Measurements from ENCODE around the gene ELOVL7.
"Not testable (repeated sequence)": the region's sequence is repeated elsewhere in the genome, so short reads cannot be mapped to it uniquely, and the experiment has no call there.

The ELOVL7 gene

GRCh38 chr5:60843936-60844905 is at the start of gene ELOVL7:
Gene ELOVL7 (minus strand): TSS chr5:60844269. CDS start chr5:60787397, 56,872 bp downstream.
- peak; percentile 14 for DNase-seq

- no peak for DNase-seq
These were observed 49.5 kb upstream of the ELOVL7 start for GRCh38 chr5:60893521-60893920.

- DNase-seq = no peak
These were observed 47.6 kb upstream of the ELOVL7 start for GRCh38 chr5:60891667-60892066.

DNA sequence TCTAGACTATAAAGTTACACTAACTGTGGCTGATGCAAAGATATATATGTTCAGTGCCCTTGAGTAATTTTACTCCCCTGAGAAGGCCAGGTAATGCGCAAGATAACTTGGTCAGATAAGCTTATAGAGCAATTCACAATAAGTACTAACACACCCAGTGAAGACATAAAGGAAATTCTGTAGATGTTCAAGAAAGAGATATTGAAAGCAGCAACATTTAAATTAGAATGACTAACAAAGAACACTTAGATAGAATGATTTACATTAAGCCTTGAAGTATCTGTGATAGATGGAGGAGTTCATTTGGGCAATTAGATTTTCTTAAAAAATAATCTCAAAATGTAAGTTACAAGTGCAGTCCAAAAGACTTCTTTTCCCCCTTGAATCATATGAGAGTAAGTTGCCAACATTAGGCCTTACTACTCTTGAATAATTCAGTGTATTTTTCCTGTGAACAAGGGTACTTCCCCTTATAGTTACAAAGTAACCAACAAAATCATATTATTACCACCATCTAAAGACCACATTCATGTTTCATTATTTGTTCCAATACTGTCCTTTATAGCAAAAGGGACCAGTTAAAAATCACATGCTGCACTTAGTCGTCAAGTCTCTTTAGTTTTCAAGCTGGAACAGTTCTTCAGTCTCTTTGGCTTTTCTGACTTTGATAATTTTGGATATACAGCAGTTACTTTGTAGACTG is 44.4 kb upstream of the ELOVL7 start:
- DNase-seq = no peak

DNA sequence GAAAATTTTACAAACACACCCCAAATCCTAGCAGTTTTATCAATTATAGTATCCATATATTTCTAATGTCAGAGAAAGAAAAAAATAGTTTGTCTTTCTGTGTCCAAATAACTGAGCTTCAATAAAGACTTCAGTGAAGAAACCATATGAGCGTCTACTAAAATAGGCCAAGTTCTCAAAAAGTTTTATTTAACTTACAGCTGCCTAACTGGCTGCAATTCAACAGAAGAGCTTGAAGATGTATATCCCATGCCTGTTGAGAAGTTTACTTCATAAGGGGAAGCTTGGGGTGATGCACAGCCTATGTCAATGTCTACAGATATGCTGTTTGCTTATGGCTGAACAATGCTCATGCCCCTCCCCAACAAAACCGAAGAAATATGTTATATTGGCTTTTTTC is 43.7 kb upstream of the ELOVL7 start:
- DNase-seq = no peak

DNA sequence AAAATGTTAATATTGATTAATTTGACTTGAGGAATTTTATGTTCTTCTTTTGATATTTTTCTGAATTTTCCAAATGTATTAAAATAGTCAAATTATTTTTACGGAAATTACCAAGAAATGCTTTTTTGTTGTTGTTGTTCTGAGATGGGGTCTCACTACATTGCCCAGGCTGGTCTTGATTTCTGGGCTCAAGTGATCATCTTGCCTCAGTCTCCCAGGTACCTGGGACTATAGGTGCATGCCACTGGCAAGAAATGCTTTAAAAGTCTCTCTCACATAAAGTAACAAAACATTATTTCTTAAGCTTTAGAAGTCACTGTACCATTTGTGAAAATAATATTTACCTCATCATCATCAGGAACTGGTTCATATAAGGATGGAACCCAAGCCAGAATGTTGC is 43.0 kb upstream of the ELOVL7 start:
- DNase-seq = no peak

DNA sequence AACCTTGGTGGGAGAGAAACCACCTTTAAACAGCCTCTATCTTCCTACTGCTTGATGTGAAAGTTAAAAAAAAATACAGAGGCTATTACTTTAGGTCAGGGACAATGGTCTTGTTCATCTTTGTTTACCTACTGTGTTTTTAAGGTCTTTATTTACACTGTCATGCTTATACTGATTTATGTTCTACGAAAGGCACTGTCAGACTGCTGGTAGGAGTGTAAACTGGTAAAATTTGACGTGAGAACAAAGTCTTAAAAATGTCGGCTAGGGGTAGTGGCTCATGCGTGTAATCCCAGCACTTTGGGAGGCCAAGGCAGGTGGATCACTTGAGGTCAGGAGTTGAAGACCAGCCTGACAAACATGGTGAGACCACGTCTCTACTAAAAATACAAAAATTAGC is 42.1 kb upstream of the ELOVL7 start:
- DNase-seq = no peak

DNA sequence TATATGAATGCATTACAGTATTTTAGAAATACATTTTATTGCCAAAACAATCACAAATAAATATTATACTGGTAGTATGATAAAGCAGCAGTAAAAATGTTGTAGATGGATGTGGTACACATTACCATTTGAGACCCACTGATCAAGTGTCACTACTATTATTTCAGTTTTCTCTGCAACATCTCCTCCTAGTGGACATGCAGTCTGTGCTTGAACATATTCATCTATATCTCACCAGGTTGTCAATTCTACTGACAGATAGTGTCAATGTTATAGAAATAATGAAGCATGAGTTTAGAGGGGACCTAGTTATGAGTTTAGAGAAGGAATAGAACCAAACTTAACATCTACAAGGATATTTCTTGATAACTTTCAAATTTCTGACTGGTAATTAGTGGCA is 39.2 kb upstream of the ELOVL7 start:
- DNase-seq = no peak

DNA sequence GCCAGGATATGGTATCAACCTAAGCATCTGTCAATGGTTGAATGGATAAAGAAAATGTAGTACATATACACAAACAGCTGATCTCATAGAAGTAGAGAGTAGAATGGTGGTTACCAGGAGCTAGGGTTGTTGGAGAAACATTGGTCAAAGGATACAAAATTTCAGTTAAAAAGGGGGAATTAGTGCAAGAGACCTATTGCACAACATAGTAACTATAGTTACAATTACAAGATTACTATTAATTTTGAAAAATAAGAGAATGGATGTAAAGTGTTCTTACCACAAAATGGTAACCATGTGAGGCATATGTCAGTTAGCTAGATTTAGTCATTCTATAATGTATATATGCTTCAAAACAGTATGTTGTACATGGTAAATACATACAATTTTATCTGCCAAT is 28.8 kb upstream of the ELOVL7 start:
- no peak for DNase-seq

DNA sequence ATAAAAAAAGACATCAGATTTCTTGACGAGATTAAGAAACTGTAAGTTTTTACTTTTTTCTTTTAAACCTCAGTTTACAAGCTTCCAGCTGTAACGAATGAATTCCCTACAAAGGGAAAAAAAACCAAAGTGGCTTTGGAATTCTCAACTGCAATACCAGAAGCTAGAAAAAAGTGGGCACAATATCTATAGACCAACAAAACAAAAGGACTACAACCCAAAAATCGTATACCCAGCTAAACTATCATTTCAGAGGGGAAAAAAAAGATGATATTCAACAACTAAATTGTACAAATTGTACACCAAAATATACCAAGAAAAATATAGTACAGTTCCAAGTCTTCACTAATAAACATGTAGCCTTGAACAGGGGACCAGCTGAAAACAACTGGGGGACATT is 26.8 kb upstream of the ELOVL7 start:
- no peak for DNase-seq

GRCh38 chr5:60860572-60860971 is 16.5 kb upstream of the ELOVL7 start:
- DNase-seq = not testable (repeated sequence)

DNA sequence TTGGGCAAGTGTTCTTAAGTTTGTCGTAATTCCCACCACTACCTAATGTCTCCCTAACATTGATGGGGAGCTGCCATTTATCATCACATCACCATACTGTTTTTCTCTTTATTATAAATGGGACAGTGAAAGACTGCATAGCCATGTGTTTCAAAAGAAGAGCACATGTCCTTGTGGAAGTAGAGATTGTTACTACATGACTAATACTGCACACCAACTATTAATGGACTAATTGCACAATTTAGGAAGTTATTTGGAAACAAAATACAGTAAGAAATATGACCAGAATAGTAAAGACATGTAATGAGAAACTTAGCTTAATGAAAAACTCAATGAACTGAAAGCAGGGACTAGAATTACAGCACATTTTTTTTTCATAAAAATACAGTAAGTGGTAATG is 12.0 kb upstream of the ELOVL7 start:
- DNase-seq = no peak

GRCh38 chr5:60852940-60853339 is 8.9 kb upstream of the ELOVL7 start:
- no peak for DNase-seq

DNA sequence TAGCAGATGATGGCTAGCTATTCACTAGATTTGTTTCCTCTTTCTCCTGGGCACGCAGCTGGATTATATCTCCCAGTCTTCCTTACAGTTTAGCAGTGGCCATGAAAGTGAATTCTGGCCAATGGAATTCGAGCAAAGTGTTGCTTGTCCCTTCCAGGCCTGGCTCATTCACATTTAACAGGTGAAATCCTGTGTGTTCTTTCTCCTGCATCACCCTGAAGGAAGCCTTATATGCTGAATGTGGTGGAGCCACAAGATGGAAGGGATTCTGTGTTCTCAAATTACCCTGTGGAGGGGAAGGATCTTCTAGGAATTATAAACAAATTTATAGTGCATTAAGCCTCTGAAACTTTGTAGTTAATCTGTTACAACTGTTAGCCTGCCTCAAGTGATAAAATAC is 8.2 kb upstream of the ELOVL7 start:
- no peak for DNase-seq

DNA sequence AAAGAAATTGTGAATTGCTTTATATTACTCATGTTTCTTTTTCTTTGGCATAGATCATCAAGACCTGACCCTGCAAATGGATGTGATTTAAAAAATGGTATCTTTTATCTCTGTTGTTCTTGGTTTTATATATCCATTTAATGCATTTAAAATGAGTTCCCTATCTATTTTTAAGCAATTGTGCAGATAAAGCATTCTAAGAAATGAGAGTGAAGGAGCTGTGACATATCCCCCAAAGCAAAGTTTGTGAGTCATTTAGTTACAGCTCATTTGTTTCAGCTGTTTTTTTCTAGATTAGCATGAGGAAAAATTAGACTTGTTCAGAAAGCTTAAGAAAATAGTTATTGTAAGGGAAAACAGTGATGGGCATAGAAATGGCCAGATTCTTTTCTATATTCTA is 7.6 kb upstream of the ELOVL7 start:
- DNase-seq = no peak

DNA sequence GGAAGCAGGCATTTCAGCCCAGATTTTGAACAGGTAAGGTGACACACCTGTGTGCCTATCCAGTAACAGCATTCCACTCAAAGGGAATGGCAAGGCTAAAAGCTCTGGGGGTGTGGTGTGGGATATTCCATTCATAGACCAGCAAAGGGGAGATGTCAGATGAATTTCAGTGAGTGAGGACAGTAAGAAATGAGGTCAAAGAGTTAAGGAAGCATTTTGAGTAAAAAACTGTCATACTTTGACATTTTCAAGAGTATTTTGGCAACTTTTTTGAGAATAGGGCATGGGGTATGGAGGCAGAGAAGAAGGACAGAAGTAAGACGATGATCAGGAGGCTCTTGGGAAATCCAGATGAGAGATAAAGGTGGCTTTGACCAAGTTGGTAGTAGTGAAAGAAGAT is 2.2 kb upstream of the ELOVL7 start:
- no peak for DNase-seq

DNA sequence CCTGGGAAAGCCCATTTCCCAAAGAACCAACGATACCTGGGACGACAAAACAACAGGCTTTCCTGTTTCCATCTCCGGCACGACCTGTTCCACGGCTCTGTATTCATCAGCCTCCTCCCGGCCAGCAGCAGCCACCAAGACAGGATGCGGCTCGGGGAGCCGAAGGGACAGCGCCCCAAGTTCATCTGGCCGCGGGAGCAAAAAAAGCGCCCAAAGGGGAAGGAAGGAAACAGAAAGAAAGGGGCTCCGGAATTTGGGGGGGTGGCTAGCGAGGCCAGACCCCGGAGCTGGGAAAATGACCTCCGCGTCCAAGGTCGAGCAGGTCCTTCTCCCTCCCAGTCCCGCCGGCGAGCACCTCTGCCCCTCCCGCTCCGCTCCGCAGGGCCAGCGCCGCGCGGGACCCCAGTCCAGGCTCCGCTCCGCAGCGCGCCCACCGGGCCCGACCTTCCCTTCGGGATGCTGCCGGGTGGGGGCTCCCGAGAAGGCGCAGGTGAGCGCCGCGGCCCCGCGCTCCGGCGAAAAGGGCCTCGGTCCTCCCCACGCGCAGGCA is 608 bp downstream of the ELOVL7 start:
- no peak for DNase-seq

DNA sequence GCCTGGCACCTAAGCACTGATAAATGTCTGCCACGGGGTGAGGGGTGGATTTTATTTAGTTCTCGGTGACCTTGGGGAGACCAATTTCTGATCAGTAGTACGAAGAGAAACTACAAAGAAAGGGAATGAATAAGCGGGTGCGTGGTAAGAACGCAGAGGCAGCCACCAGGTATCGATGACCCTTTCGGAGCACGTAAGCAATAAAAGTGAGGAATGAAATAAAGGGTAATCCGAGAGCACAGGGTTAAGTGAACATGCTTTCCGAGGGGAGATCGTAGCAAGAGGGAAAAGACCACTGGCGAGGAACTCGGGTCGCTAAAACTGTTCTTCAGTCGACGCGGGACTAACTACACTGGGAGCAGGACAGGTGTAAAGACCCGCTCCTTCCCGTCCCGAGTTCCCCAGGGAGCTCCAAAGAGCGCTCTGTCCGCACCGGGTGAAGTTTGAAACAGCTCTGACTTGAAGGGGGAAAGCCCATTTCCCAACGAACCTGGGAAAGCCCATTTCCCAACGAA is 1.1 kb downstream of the ELOVL7 start:
- no peak for DNase-seq

GRCh38 chr5:60841361-60841760 is 2.7 kb downstream of the ELOVL7 start:
- DNase-seq = no peak

- no peak for DNase-seq
These were observed 7.9 kb downstream of the ELOVL7 start for GRCh38 chr5:60836131-60836530.

- no peak for DNase-seq
These were observed 8.5 kb downstream of the ELOVL7 start for GRCh38 chr5:60835554-60835953.

DNA sequence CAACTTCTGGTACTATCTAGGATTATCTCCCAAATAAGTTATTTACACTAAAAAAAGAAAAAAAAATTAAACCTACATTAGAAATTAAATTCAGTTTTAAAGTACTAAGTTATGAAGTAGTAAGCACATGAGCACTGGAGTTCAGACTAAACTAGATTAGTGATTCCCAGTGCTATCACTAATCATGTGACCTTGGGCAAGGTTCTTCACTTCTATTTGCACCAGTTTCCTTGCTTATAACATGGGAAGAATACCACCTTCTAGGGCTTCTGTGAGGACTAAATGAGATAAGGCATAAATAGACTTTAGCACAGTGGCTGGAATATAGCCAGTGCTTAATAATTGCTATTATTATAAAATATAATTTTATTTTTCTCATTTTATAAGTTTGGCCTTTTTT is 10.5 kb downstream of the ELOVL7 start:
- no peak for DNase-seq

DNA sequence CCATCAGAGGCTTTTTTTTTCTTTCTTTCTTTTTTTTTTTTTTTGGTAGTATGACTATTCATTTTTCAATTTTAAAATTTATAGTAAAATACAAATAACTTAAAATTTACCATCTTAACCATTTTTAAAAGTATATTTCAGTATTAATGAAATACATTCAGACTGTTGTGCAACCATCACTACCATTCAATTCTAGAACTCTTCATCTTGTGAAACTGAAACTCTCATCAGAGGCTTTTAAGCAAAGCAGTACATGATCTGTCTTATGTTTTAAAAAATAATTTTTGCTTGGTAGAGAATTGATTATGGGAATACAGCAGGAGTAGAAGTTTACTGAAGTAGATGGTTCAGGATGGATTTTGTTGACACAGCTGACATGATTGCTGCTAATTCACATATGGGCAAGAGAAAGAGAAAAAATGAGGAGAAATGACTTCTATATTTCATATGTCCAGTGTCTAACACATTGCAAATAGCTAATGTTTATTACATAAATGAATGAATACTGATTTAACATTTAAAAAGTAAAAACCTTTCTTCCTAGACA is 13.4 kb downstream of the ELOVL7 start:
- no peak for DNase-seq

Measured in stimulated activated CD4-positive, alpha-beta T cell treated with anti-CD3 and anti-CD28 coated beads, Interleukin-4, amount 100 ng/mL, for 24 hours (primary cell).